Measurements from ENCODE around the gene IL1F10.

The IL1F10 gene

DNA sequence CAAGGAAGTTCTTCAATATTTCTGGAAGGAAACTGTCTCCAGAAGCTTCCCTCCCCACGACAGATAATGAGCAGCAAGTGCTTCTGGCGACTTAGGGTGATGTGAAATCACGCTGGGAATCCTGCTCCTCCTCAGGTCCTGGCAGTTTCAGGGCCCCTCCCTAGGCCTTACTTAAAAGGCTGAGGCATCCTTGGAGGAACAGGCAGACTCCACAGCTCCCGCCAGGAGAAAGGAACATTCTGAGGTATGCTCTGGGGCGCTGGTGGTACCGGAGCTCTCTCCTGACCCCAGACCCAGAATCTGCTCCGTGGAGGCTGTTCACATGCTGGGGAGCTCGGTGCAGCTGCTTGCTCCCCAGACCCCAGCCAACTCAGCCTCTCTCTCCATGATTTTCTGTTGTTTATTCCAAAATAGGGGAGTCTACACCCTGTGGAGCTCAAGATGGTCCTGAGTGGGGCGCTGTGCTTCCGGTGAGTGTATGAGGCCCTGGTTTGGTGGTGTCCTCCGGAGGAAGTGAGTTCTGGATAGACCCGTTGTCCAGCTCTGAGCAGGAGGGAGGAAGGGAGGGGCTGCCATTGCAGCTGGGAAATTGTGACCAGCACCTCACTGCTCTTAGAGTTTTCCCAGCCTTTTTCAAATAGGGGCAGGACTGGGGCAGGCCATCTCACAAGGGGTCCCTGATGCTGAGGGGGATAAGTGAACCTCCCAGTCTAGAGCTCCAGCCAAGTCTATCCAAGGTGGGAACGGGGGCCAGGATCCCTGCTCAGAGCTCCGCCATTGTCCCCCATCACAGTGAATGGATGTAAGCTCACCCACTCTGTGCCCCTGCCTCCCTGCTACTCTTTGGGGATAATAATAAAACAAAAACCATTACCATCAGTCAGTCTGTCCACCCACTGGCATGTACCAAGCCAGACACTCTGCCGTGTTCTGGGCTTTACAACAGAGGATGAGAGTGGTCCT, 8.5 kb upstream of the IL1F10 start, which contains the start of gene IL36RN:
Gene IL36RN, plus strand, starts transcription at position 201 of the 963 bp plus-strand sequence. Its CDS starts 241 bp downstream, at position 442.
- no peak for DNase-seq

DNA sequence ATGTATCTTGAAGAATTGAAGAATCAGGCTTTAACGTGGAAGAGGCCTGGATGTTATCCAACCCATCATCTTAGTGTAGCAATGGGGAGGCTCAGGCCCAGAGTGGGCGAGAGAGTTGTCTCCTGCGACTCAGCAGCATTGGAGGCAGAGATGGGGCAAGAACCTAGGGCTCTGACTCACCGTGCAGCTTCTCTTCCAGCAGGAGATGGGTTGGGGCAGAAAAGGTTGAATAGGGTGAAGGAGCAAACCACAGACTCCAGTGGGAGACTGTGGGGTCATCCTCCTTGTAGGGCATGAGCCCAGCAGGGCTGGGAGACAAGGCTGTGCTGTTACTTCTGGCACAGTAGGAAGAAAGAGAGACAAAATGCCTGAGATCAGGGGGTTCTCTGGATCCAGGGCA, 7.4 kb upstream of the IL1F10 start:
- no peak for DNase-seq

DNA sequence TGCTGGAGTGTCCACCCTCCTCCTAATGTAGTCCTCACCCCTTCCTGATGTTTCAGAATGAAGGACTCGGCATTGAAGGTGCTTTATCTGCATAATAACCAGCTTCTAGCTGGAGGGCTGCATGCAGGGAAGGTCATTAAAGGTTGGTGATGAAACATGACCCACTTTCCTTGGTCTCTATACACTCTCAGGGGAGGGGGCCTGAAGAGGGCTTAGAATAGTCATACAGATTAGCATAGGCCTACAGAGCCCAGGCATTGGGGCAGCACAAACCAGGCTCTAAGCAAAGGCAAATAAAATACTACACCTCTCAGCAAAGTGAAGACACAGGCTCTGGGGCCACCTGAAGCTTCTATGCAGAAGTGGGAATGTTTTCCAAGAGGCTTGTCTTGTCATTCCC, 7.0 kb upstream of the IL1F10 start:
- no peak for DNase-seq

GRCh38 chr2:113061241-113061640, 6.5 kb upstream of the IL1F10 start:
- no peak for DNase-seq

DNA sequence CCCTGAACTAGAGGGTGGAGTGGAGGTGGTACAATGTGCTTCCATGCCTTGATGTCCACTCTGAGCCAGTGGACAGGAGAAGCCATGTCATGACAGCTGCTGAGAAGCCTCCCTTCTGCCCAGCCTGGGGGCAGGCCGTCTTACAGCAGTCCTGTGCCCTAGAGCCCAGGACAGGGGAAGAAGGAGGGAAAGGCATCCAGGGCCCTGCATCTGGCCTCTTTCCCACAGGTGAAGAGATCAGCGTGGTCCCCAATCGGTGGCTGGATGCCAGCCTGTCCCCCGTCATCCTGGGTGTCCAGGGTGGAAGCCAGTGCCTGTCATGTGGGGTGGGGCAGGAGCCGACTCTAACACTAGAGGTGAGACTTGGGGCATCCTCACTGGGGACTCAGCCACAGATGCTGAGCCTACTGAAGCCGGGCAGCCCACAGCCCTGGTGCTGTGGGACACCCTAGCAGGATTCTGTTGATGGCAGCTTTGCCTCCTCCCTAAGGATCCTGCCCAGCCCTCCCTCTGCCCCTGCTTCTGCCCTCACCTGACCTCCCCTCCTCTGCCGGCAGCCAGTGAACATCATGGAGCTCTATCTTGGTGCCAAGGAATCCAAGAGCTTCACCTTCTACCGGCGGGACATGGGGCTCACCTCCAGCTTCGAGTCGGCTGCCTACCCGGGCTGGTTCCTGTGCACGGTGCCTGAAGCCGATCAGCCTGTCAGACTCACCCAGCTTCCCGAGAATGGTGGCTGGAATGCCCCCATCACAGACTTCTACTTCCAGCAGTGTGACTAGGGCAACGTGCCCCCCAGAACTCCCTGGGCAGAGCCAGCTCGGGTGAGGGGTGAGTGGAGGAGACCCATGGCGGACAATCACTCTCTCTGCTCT, 5.6 kb upstream of the IL1F10 start:
- DNase-seq, result no peak

DNA sequence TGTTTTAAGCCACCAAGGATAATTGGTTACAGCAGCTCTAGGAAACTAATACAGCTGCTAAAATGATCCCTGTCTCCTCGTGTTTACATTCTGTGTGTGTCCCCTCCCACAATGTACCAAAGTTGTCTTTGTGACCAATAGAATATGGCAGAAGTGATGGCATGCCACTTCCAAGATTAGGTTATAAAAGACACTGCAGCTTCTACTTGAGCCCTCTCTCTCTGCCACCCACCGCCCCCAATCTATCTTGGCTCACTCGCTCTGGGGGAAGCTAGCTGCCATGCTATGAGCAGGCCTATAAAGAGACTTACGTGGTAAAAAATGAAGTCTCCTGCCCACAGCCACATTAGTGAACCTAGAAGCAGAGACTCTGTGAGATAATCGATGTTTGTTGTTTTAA, 3.5 kb upstream of the IL1F10 start:
- no peak for DNase-seq

DNA sequence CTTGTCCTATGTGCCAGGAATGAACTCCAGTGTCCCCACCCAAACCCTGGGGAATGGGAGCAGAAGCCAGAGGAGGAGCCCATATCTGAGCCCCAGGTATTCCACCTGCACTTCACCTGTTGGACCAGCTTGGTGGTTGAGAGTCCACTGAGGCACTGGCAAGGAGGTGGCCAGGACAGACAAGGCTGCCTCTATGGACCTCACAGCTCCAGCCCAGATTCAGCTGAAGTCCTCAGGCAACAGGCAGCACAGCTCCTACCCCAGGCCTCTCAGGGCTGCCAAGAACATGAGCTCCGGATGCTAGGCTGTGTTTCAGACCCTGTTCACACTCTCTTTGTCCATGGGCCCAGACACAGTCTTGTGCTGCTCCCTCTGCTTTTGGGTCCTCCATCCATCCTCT, 2.9 kb upstream of the IL1F10 start:
- DNase-seq, result no peak

DNA sequence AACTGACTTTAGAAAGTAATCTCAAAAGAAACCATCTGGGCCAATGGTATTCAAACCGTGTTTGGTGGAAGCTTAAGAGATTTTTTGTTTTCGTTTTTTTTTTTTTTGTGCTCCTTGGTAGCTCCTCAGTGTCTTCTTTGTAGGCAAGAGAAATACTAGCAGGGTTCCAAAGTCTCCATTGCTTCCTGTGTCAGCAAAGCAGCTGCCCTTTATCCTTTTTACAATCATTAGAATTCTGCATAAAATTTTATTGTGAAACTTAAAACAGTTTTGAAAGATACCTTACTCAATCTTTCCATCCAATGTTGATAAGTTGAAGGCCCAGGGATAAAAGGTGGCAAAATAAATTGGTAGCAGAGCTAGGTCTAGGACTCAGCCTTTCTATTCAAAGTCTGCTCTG, 479 bp downstream of the IL1F10 start:
- DNase-seq, result no peak

DNA sequence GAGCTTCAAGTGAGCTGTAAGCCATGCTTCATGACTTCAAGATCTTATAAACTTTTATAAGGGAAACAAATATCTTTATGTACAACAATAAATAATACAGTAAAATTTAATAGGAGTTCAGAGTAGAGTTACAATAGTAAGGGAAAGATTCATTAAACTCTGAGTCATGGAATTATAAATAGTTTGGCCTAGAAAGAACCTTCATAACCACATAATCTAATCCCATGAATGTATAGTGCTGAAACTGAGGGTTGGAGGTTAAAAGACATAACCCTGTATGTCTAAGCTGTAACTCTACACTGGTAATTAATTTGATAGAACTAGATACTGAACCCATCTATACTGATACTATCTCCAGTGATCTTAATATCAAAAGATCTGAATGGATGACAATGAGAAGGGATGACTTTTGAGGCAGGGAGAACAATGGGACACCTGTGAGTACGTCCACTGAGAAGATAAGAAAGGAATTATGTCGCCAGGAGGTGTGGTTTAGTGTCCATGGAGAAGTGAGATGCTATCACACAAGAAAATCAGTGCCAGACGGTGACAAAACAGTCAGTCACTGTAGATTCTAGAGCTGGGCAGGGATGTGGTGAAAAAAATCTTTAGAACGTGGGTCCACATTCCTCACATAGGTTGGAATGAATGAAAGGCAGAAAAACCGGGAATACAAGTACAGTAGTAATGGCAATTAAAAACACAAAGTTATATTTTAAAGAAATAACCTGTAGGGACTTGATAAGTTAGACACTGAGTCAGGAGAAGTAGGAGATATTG, 1.1 kb downstream of the IL1F10 start:
- DNase-seq, result no peak

- no peak for DNase-seq
These were observed 2.2 kb downstream of the IL1F10 start for GRCh38 chr2:113069676-113070605.

- no peak for DNase-seq
These were observed 2.8 kb downstream of the IL1F10 start for GRCh38 chr2:113070606-113070975.

DNA sequence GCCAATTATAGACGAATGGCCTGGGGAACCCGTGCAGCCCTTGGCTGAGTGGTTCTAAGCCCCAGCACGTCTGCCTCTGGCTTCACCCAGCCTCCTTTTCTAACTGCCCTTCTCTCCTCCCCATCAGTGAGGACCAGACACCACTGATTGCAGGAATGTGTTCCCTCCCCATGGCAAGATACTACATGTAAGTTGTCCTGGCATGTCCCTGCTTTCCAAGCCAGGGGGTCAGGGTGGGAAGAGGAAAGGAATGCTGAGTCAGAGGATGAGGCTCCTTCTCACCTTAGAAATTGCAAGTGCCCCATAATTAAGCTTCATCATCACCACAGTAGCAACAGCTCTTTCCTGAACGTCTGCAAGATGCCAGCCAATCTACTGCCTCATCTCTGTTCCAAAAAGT, 4.8 kb downstream of the IL1F10 start:
- DNase-seq, result no peak

GRCh38 chr2:113073325-113073834, 5.6 kb downstream of the IL1F10 start:
- no peak for DNase-seq

DNA sequence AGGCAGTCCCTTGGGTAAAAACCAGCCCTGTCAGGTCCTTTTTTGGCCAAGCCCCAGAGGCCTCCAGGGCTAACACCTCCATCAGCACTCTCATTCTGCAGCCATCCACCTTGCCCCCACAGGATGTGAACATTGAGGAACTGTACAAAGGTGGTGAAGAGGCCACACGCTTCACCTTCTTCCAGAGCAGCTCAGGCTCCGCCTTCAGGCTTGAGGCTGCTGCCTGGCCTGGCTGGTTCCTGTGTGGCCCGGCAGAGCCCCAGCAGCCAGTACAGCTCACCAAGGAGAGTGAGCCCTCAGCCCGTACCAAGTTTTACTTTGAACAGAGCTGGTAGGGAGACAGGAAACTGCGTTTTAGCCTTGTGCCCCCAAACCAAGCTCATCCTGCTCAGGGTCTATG, 7.3 kb downstream of the IL1F10 start:
- DNase-seq, result no peak

DNA sequence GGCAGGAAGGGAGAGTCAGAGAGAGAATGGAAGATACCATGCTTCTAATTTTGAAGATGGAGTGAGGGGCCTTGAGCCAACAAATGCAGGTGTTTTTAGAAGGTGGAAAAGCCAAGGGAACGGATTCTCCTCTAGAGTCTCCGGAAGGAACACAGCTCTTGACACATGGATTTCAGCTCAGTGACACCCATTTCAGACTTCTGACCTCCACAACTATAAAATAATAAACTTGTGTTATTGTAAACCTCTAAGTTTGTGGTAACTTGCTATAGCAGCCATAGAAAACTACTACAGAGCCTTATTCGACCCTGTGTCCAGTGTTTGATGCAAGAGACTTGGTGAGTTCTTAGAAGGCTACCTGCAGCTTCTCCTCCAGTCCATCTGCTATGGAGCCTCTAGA, 7.8 kb downstream of the IL1F10 start:
- DNase-seq, result no peak

- DNase-seq, result no peak
These were observed 9.3 kb downstream of the IL1F10 start for GRCh38 chr2:113076954-113077669.

GRCh38 chr2:113077921-113078320, 10.2 kb downstream of the IL1F10 start:
- DNase-seq, result no peak

- DNase-seq, result no peak
These were observed 10.6 kb downstream of the IL1F10 start for GRCh38 chr2:113078350-113078839.

GRCh38 chr2:113079131-113079530, 11.4 kb downstream of the IL1F10 start:
- no peak for DNase-seq

- DNase-seq, result peak; percentile 77
These were observed 12.4 kb downstream of the IL1F10 start for GRCh38 chr2:113080134-113080533.

Data from activated effector memory CD4-positive, alpha-beta T cell treated with anti-CD3 and anti-CD28 coated beads, Interleukin-2, amount 50 U/mL, for 16 hours (primary cell).